Stimulated activated CD4-positive, alpha-beta T cell treated with anti-CD3 and anti-CD28 coated beads, Interleukin-2, amount 100 ng/mL, for 24 hours (primary cell): Measurements from ENCODE around the gene PRPF38B.

ENCODE experiments used
- DNase-seq, 2 donors: peaks; one replicate each; pipeline ENCODE4 v3.0.0-alpha.2; 2020

Gene PRPF38B

DNA sequence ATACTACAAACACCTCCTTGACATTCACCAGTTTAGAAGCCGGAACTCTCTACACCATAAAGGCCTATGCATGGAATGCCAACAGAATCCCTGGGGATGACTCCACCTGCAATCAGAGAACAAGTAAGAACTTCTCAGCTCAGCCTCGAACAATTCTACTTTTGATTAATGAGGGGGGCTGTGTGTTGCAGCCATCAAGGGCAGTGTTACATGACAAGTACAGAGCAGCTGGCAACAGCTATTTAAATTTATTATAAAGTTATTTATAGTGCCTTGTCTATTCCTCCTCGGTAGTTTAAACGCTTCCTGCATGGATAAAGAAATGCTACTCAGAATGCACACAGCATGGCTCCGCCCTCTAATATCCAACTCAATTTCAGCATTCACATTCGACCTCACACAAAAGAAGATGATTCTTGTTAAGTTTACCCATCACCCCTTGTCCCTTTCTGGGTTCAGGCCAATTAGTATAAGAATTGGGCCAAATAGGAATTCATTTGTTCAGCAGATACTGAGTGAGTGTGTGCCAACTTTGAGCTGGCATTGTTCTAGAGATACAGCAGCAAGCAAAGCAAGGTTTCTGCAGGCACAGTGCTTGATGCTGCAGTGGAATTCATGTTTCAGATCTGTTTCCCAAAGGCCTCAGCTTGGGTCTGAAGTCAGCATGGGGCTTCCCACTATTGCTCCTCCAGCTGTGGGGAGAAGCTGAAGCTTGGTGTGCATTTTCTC is 27.0 kb downstream of the PRPF38B start:
- no peak for DNase-seq

DNA sequence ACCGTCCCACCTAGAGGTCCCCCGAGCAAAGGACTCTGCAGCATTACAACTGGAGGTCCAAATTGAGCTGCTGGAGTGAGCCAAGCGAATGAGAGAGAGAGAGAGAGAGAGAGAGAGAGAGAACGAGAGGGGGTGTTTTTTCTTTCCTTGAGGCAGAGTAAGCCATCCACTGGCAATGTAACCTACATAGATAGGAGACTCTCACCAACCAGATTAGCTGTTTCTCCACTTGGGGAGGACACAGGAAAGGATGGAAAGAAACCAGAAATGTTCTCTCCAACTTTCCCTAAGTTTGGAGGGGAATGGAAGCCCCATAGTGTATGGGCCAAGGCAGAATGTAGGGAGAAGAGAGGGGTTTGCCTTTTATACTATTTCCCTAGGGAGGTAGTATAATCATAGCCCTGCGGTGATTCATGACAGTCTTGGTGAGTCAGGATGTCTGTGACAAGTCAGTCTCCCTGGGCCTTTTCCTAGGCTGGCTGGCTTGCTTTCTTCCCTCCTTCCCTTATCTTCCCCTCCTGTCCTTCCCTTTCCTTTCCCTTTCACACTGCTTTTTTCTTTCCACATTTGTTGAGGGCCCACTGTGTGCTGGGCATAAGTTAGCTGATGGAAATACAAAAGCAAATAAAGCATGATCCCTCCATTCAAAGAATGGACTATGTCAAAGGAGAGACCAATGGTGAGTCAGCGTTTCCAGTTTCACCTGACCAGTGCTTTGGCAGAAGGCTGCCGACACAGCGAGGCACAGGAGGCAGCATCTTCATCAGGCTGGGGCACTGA is 27.7 kb downstream of the PRPF38B start:
- DNase-seq: no peak

DNA sequence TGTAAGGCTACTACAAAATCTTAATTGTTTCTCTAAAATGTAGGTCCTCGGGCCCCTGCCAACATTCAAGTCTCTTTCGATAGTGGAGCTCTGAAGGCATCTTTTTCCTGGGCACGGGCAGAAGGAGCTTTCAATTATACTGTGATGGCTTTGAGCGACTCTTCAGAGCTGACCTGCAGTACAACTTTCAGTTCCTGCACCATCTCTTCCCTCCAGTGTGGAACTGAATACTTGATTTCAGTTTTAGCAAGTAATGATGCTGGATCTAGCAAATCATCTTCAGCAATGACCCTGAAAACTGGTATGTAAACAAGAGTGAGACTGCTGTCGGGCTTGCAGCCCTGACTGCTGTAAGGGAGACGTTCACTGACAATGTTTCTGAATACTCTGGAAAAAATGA is 30.2 kb downstream of the PRPF38B start:
- DNase-seq: no peak

DNA sequence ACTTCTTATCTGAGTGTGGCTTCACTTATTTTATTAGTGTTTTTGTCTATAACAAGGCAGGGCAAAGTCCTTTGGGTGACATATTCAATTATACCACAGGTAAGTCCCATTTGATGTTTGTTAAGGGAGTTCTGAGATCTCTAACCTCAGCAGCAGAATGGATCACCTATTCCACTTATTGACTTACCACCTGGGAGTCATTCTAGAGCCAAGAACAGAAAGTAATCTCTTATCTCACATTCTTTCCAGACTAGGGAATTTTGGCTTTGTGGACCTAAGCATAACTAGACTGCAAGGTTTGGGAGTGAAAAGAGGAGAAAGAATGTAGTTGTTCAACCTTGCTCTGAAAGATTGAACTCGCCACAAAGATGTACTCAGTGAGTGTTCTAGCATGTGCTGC is 33.8 kb downstream of the PRPF38B start:
- DNase-seq: no peak

DNA sequence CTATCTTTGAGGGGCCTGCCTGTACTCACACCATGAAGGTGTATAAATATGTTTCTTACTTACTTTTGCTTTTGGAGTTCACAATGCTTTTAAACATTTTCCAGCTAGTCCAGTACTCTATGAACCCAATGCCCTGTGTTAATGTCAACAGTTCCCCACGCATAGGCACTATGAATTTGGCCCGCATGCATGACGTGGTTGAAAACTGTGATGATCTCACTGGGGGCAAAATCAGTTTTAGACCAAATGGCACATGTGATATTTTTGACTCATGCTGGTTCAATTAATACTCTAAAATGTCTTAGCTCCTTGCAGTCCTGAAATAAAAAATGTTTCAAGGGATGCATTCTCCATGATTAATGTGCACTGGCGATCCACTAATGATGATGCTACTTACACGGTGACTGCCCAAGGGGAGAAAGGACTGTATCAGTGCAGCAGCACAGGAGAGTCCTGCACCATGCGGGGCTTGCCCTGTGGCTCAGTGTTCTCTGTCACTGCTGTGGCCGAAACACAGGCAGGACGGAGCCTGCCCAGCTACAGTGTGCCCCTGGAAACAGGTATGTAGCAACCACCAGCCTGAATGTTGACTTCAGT is 36.3 kb downstream of the PRPF38B start:
- no peak for DNase-seq

DNA sequence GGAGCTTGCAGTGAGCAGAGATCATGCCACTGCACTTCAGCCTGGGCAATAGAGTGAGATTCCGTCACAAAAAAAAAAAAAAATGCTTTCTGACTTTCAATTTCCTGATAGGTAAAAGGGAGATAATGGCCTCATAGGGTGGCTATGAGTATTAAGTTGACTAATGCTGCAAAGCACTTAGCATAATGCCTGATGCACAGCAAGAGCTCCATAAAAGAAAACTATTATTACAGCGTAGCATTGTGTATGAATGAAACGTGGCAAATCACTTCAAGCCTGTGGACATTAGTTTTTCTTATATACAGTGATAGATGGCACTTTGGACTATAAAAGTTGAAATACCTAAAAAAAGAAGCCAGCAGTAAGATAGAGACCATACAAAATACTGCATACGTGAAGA is 37.4 kb downstream of the PRPF38B start:
- DNase-seq: no peak

DNA sequence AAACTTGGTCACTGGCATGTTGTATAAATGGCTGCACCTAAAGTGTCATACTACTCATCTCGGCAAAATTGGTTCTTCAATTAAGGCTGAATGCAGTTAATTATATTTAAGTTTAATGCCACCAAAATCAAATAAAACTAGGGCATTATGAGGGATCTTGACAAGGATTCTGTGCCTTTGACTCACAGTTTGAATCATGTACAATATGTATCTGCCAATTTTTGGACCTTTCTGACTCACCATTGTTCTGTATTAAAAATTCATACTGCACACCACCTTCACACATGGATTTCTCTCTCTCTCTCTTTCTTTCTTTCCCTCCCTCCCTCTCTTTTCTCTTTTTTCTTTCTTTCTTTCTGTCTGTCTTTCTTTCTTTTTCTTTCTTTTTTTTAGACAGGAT is 40.3 kb downstream of the PRPF38B start:
- no peak for DNase-seq

DNA sequence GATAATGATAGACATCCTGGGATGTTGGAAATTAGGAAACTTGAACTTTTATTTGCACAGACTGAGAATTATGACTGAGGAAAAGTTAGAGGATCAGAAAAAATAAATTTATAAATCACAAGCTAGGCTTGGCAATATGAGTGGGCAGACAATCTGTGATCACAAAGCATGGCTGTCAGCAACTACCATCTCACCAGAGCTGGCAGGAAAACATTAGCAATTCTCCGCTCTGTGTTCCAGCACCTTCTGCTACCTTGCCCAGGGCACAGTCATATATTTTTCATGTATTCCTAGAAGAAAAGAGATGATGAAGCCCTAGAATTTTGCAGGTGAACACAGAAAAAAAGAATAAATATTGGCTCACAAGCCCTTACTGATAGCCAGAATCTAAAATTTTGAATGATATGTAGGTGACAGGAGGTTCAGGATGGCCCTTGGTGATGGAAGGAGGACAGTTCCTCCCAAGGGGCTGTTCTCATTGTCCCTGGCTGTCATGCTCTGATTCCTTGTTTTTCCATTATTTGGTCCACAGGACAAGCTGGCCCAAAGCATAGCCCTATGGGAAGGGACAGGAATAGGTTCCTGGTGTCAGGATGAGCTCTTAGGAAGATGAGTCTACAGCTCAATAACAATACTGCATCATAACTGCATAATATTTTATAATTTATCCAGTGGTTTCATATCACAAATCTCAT is 42.2 kb downstream of the PRPF38B start:
- no peak for DNase-seq

DNA sequence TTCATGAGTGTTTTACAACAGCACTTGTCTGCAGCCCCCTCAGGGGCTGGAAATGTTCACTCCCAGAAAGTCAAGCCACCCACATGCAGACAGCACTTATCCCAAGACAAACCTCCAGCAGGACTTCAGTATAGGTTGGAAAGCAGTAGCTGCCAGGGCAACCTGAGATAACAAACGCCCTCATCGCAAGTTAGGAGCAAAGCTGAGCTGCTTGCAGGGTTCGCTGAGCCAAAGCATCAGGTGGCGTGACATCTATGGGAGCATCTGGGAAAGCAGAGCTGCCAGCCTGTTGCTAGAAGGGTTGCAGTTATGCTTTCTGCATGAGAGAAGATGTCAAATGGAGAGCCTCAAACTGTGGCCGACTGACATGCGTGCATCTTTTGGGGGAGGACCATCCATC is 50.1 kb downstream of the PRPF38B start:
- DNase-seq: no peak

DNA sequence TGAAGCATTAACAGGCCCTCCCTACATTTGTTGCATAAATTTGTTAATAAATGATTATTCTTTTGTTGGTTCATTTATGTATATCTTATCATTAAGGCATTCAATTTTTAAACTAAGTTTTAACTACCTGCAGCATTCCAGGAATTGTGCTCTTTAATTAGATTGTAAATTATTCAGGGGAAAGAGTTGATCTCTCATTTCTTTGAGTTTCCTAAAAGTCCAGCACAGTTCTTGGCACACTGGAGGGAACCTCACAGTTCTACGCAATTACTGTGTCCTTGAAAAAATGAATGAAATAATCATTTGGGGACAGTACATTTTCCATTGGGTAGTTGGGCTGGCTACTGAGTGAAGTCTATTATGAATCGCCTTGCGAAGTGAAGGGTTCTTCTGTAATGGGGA is 53.9 kb downstream of the PRPF38B start:
- DNase-seq: no peak

DNA sequence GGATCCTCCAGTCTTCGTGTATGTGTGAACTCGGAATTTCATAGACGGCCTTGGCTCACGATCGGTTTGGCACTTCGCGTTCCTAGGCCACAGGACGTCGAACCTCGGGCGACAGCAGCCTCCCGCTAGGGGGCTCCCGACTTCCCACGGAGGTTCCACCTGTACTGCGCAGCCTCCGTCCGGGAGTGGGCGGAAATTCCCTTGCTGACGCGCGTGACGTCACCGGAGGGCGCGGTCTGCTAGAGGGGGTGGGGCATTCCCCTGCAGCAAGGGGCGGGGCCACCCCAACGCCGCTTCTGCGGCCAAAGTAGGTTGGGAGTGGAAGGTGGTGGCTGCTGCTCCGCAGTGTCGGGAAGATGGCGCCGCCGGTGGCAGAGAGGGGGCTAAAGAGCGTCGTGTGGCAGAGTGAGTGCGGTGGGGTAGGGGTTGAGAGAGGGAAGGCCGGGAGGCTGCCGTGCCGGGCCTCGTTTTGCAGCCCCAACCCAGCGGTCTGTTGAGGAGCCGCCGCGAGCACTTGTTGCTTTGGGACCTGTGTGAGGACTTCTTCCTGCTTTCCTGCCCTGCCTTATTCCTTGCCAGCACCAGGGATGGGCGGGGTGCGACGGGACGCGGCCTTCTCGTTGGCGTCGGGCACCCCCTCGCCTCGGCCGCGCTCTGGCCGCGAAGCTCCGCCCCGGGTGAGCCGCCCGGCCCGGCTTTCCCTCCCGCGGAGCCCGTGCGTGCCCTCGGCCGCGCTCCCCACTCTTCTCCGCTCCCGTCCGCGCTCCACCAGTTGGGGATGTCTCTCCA is 54.5 kb downstream of the PRPF38B start, which contains the start of gene STXBP3:
Gene STXBP3 (plus strand): TSS at position 293 of the 789 bp plus-strand sequence. CDS start 64 bp downstream, at position 357.
- DNase-seq: peak; percentile 100

DNA sequence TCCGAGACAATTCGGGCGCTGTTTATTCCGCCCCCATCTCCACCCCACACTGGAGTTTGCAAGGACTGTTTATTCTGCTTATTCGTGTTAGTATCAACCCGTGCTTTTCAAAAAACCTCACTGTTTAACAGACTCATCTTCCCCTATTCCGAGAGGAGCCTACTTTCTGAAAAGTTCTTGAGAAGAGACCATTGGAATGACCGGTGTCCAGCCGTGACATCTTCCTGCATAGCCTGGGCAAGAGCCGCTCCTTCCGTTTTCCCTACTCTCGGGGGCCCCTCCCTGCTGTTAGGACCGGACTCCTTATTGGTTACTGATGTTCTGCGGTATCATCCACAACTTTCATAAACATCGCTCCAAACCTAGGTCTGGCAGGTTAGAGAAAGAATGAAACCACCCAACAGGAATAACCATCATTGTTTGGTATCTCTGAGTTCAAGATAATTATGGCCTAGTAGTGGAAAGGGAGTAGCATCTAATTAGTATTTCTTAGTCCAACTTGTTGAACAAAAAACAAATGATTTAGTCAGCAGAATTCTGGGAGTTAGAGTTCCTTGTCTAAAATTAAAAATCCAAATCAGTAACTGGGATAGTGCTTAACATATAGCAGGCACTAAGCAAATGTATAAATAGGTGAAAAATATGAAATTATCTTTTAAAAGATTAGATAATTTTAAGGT is 55.2 kb downstream of the PRPF38B start:
- DNase-seq: peak; percentile 44 to 54

DNA sequence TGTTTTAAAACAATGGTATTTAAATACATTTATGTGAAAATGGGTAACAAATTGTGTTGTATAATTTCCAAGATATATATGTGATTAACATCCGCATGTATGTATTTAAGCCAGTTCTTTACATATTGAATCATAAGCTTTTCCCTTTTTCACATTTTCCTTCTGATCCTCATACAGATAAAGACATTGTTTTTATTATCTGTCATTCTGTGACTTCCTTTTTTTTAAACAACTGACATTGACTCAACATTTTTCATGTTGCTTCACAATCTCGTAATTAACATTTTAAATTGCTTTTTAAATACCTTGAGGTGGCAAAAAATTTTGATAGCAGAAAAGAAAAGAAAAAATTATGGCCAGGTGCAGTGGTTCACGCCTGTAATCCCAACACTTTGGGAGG is 55.8 kb downstream of the PRPF38B start:
- DNase-seq: no peak

DNA sequence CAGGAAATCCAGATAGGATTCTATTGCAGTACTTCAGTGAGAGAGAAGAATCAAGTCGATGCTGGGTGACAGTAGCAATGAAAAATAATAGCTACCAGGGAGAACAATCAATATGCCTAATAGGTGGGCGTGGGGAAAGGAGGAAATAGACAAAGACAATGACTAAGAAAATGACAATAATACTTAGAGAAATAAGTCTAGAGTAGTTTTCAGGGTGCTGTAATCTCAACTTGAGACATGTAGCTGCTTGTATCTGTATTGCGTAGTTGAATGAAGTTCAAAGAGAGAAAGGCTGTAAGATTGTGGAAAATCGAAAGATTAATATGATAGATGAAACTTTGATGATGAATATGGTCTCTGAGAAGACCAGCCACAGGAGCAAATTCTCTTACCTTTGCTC is 57.0 kb downstream of the PRPF38B start:
- no peak for DNase-seq

DNA sequence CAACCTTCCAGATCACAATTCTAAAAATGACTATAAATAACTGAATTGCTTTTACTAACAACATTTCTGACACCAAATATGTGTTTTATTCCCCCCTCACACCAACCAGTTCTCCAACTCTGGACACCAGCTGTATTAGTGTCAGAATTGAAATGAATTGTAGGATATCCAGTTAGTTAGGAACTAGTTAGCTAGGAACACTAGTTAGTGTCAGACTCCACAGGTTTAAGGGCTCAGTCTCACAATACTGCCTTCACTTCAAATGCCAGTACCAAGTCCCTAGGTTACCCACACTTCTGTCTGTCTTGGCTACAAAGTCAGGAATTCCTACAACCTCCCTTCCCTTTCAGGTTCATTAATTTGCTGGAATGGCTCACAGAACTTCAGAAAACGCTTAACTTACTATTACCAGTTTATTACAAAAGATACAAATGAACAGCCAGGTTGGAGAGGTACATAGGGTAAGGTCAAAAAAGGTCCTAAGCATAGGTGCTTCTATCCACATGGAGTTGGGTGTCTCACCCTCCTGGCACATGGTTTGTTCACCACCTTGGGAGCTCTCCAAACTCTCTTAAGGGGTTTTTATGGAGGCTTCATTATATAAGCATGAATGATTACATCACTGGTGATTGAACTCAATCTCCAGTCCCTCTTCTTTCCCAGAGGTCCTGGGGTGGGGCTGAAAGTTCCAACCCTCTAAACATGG is 58.5 kb downstream of the PRPF38B start:
- no peak for DNase-seq
